ENCODE data around the gene MYO18B.

The MYO18B gene

GRCh38 chr22:25777411-25777810, 35.4 kb downstream of the MYO18B start:
- no peak for DNase-seq (ENCODE audit: low read depth)

DNA sequence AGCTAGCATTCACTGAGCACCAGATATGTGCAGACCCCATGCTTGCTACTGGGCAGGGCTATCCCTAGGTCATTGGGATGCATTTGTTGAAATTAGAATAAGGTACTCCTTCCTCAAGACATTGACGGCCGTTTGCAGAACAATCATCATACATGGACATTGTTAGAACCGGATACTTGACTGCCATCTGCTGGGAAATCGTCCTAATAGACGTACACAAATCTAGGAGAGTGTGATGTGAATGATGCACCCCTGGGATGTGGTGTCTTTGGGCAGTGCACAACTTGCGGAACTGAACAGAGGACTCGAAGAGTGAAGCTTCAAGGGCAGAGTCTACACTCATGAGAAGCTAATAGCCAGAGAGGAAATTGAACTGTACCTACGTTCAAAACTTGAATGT, 35.9 kb downstream of the MYO18B start:
- DNase-seq (ENCODE audit: low read depth) = no peak

DNA sequence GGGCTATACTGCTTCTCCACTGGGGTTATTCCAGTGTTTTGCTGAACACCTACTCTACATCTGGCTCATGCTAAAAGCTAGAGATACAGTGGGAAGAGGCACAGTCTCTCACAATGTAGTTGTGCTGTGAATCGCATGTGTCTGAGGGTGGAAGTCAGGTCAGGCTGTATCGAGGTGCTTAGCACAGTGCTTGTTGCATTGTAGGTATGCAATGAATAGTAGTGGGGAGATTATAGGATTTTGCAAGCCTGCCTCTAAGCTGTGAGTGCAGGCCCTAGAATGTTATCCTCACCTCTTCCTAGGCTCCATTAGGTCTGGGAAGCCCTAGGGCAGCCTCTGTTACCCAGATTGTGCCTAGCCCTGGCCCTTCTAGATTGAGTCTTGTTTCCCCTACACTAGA, 37.4 kb downstream of the MYO18B start:
- DNase-seq (ENCODE audit: low read depth) = no peak

DNA sequence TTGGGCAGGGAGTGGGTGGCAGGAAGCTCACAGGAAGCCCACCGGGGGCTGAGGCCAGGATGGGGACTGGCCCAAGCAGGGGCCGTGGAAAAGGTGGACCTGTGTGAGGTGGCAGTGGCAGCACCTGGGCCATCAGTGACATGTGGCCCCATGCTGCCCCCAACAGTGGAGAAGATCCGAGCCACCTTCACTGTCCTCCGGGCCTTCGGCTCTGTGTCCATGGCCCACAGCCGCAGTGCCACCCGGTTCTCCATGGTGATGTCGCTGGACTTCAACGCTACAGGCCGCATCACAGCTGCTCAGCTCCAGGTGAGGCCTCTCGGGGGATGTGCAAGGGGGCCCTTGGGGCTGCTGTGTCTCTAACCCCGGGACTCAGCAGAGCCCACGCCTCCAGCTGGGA, 37.9 kb downstream of the MYO18B start:
- no peak for DNase-seq (ENCODE audit: low read depth)

GRCh38 chr22:25780673-25781072, 38.7 kb downstream of the MYO18B start:
- no peak for DNase-seq (ENCODE audit: low read depth)

DNA sequence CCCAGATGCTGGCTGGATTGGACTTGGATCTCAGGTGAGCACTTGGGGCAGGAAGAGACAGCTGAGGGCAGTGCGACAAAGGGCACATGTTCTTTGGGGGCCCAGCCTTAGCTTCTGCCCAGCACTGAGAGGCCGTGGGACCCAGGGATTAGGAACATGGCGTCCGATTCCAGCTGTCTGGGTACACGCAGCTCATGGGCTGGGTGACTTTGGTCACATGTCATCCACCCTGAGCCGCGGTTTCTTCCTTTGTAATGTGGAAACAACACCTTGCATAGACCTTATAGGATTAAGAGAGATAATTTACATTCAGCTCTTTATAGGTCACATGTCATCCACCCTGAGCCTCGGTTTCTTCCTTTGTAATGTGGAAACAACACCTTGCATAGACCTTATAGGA, 39.8 kb downstream of the MYO18B start:
- no peak for DNase-seq (ENCODE audit: low read depth)

DNA sequence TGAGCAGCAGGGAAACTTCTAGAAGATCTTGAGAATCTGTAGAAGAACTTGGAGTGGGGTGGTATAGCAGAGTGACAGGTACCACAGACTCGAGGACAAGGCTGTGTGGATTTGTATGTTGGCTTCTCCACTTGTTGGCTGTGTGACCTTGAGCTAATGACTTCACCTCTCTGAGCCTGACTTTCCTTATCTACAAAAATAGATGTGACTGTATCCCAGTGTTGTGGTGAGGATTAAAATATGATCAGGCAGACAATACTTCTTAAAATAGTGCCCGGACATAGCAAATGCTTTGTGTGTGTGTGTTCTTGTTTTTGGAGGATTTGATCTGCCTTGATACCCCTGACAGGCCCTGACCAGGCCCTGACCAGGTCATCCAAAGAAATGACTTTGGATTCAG, 40.8 kb downstream of the MYO18B start:
- DNase-seq (ENCODE audit: low read depth) = no peak

- no peak for DNase-seq (ENCODE audit: low read depth)
Measured at GRCh38 chr22:25783856-25784255, 41.9 kb downstream of the MYO18B start.

DNA sequence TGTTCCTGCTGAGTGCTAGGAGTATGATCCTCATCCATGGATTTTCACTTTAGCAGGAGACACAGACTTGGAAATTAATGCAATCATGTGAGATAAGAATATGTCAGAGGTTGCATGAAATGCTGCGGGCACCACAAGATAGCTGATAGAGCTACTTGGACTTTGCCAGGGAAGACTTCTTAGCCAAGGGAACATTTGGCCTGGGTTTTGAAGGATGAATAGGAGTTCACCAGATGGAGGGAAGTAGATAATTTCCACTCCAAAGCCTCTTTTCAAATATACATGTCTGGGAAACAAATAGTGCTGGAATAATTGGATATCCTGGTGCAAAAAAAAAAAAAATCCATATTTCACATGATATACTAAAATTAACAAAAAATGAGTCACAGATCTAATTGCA, 44.2 kb downstream of the MYO18B start:
- no peak for DNase-seq (ENCODE audit: low read depth)

GRCh38 chr22:25791556-25791955, 49.6 kb downstream of the MYO18B start:
- DNase-seq (ENCODE audit: low read depth) = no peak

DNA sequence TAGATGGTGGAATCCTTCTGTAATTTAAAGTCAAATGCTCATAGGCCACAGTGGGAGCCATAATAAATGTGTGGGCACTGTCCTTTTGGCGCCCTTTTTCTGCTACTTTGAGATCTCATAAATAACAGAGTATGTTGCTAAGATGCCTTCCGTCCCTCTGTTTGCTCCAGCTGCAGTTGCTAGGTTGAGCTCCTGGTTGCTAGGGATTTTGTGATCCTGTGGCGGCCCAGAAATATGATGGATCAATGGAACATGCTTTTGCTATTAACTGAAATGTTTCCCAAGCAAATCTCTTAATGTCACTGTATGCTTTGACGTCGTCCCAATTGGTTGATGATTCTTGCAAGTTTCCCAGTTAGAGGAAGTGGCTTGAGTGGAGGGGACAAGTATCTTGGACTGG, 53.5 kb downstream of the MYO18B start:
- DNase-seq (ENCODE audit: low read depth) = no peak

DNA sequence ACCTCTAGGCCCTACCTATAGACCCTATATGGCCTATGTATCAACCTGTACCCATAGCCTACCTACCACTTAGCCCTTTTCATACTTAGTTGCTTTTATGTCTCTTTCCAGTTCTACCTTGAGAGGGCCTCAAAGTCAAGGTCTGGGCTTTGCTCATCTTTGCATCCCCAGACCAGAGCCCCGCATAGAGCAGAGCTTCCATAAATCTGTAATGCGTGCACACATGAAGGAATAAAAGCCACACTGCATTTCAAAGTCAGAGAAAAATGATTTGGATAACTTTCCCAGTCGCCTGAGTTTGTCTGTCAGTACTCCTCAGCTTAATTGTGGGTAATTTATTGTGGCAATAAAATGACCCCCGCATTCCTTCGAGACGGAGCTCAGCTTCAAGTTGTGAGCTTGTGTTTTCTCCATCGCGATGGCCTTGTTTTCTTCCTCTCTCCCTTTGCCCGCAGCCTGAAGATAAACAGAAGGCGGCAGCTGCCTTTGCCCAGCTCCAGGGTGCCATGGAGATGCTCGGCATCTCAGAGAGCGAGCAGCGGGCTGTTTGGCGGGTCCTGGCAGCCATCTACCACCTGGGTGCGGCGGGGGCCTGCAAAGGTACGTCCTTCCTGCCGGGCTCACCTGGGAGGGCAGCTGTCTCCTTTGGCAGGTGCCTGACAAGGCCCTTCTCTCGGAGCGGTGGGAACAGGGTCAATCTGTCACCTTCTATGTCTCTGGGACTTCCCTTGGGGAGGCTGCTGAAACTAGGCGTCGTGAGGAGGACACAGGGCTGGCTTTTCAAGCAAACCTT, 55.7 kb downstream of the MYO18B start:
- DNase-seq (ENCODE audit: low read depth) = no peak

- no peak for DNase-seq (ENCODE audit: low read depth)
Measured at GRCh38 chr22:25800766-25801165, 58.8 kb downstream of the MYO18B start.

GRCh38 chr22:25802018-25802417, 60.0 kb downstream of the MYO18B start:
- DNase-seq (ENCODE audit: low read depth) = no peak

- no peak for DNase-seq (ENCODE audit: low read depth)
Measured at GRCh38 chr22:25804676-25805075, 62.7 kb downstream of the MYO18B start.

- DNase-seq (ENCODE audit: low read depth) = no peak
Measured at GRCh38 chr22:25806579-25806978, 64.6 kb downstream of the MYO18B start.

DNA sequence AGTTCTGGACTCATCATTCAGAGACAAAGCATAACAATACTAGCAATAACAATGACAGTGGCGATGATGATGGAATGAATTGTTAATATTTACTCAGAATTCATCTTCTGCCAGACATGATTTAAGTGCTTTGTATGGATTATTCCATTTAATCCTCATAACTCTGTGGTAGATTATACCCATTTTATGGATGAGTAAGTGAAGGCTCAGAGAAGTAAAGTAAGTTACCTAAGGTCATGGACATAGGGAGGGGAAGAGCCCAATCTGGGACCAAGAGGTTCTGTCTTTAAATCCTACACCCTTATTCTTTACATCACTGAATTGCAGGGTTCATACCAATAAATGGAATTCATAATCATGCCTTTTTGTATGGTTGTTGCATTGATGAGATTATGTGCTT, 72.7 kb downstream of the MYO18B start:
- no peak for DNase-seq (ENCODE audit: low read depth)

GRCh38 chr22:25815561-25815960, 73.6 kb downstream of the MYO18B start:
- no peak for DNase-seq (ENCODE audit: low read depth)

DNA sequence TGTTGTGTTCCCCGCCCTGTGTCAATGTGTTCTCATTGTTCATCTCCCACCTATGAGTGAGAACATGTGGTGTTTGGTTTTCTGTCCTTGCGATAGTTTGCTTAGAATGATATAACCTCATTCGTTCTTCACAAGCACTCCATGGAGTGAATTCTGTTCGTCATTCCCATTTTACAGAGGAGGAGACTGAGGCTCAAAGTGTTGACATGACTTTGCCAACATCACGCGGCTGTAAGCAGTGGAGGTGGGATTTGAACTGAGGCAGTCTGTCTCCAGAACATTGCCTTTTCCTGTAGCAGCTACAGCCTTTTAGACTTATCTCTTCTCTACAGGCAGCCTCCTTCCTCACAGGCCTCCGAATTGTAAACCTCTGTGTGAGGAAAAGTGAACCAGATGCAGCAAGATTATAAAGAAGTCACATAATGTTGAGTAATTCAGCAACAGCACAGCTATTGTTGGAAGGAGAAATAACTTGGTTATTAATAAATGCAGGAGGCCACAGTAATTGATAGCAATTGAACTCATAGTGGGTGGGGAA, 74.6 kb downstream of the MYO18B start:
- no peak for DNase-seq (ENCODE audit: low read depth)

GRCh38 chr22:25817092-25817943, 75.3 kb downstream of the MYO18B start:
- no peak for DNase-seq (ENCODE audit: low read depth)

DNA sequence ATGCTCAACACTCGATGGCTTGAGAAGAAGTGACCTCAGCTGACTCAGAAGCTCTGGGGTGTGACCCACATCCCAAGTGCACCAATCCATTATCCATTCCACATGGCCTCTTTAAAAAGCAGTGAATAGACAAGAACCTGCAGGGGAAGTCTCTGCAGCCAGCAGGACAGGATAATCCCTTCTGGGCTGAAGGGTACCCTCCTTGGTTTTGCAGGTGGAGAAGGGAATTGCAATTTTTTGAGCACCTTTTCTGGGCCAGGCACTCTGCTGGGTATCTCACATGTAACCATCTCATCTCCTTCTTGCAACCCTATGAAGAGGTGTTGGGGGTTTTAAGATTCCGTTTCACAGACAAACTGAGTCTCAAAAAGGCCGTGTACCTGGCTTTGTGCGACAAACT, 76.6 kb downstream of the MYO18B start:
- DNase-seq (ENCODE audit: low read depth) = no peak

DNA sequence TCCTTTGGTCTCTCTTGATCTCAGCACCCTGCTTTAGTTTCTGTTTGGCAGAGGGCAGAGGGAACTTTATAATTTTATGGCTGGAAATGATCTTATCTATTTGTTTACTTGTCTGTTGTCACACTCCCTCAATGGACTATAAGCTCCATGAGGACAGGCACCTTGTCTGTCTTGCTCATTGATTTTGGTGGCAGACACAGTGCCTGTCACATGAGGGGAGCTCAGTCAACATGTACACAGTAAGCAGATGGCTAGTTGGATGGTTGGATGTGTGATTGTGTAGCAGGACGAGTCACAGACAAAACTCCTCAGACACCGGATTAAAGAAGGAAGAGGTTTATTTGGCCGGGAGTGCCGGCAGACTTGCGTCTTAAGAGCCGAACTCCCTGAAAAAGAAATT, 80.4 kb downstream of the MYO18B start:
- DNase-seq (ENCODE audit: low read depth) = no peak

DNA sequence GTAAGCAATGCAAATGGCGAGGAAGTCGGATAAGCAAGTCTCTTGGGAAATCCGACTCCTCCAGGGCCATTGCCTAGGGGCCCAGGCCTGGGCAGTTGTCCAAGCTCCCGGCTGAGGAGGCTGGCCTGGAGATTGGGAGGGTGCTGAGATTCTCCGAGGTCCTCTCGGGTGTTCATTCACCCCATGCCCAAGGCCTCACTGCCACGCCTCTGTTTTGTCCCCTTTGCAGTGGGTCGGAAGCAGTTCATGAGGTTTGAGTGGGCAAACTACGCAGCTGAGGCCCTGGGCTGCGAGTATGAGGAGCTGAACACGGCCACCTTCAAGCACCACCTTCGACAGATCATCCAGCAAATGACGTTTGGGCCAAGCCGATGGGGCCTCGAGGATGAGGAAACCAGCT, 81.3 kb downstream of the MYO18B start:
- DNase-seq (ENCODE audit: low read depth) = no peak

Measured in activated T-cell treated with anti-CD3 and anti-CD28 coated beads for 1 hour (primary cell).